ENCODE results near the gene SNAPC2. TPM values are rescaled to one million over a fixed set of nuclear protein-coding genes. Genes with fewer than 3 reads are reported as not detected.
A peak's percentile ranks its signal among the peaks of the same experiment; 100 is the strongest.

Gene SNAPC2
- total RNA-seq, 2 experiments from 2014 or later: 9.9 to 10.9 TPM

GRCh38 chr19:7885818-7886217, 34.3 kb upstream of the SNAPC2 start:
- H3K27ac ChIP-seq (ENCODE audit: low read depth in 1 of 2, low read length in 2 of 2): no peak overlapping the region
- H3K9me3 ChIP-seq (ENCODE audit: control insufficient read depth in 1 of 2, insufficient read depth in 1 of 2, low read length in 2 of 2): peaks cover 0 to 4% of the 10 kb centered on the region in 2 experiments
- Mint-ChIP-seq H3K4me1 (ENCODE audit: low read depth) (no peaks in the 10 kb centered on the region), H3K27ac (no peak overlapping the region), H3K4me3 (no peak overlapping the region), H3K9me3 (no peaks in the 10 kb centered on the region), H3K27me3 (peaks cover 10% of the 10 kb centered on the region), H3K36me3 (ENCODE audit: low read depth) (no peaks in the 10 kb centered on the region)
- no peak overlapping the region for H3K4me3 ChIP-seq (ENCODE audit: low read length)
- POLR2A ChIA-PET: no interaction called here
- peaks cover 16 to 18% of the 10 kb centered on the region in 2 experiments for H3K27me3 ChIP-seq (ENCODE audit: control insufficient read depth in 1 of 2, insufficient read depth in 2 of 2, low read length in 2 of 2)
- ATAC-seq (ENCODE audit: poor library complexity): no peak
- intact Hi-C loops (cut with DNase I, micrococcal nuclease): no loop called here
- DNase-seq: no peak
- CTCF ChIA-PET: interaction anchor here (1.3 to 2.2 kb wide), 2 partner anchors 9 to 17 kb away, joined by 3 to 8 read pairs; no protein-coding TSS in a partner anchor
- H3K4me1 ChIP-seq (ENCODE audit: insufficient read depth, low read length): peaks cover 9% of the 10 kb centered on the region
- no peaks in the 10 kb centered on the region for H3K36me3 ChIP-seq (ENCODE audit: insufficient read depth, low read length)
- no peak for TF ChIP-seq CTCF (IDR thresholded peaks at IDR 0.05)

- H3K36me3 Mint-ChIP-seq (ENCODE audit: low read depth): no peaks in the 10 kb centered on the region
- no peak for ATAC-seq (ENCODE audit: poor library complexity)
- Histone ChIP-seq H3K36me3 (ENCODE audit: insufficient read depth, low read length) (no peaks in the 10 kb centered on the region), H3K27ac (ENCODE audit: low read depth in 1 of 2, low read length in 2 of 2) (no peak overlapping the region), H3K4me1 (ENCODE audit: insufficient read depth, low read length) (peaks cover 9% of the 10 kb centered on the region), H3K9me3 (ENCODE audit: control insufficient read depth in 1 of 2, insufficient read depth in 1 of 2, low read length in 2 of 2) (peaks cover 0 to 4% of the 10 kb centered on the region in 2 experiments), H3K27me3 (ENCODE audit: control insufficient read depth in 1 of 2, insufficient read depth in 2 of 2, low read length in 2 of 2) (peaks cover 16 to 18% of the 10 kb centered on the region in 2 experiments), H3K4me3 (ENCODE audit: low read length) (no peak overlapping the region)
- H3K27me3 Mint-ChIP-seq: peaks cover 14% of the 10 kb centered on the region
- H3K4me1 Mint-ChIP-seq (ENCODE audit: low read depth): no peaks in the 10 kb centered on the region
- CTCF ChIA-PET: no interaction called here
- POLR2A ChIA-PET: no interaction called here
- H3K9me3 Mint-ChIP-seq: no peaks in the 10 kb centered on the region
- intact Hi-C loops (cut with DNase I, micrococcal nuclease): no loop called here
- no peak for TF ChIP-seq CTCF (IDR thresholded peaks at IDR 0.05)
- DNase-seq: no peak
- no peak overlapping the region for H3K27ac Mint-ChIP-seq
- no peak overlapping the region for H3K4me3 Mint-ChIP-seq
Measured at GRCh38 chr19:7887408-7888144, 32.6 kb upstream of the SNAPC2 start.

- H3K4me1 Mint-ChIP-seq (ENCODE audit: low read depth): no peaks in the 10 kb centered on the region
- H3K9me3 ChIP-seq (ENCODE audit: control insufficient read depth in 1 of 2, insufficient read depth in 1 of 2, low read length in 2 of 2): peaks cover 0 to 4% of the 10 kb centered on the region in 2 experiments
- ATAC-seq (ENCODE audit: poor library complexity) (peak; percentile 61), DNase-seq (peak in 6 of 14 experiments; percentile 35 to 53 (median 50))
- TF ChIP-seq CTCF (IDR thresholded peaks at IDR 0.05): no peak
- H3K9me3 Mint-ChIP-seq: no peaks in the 10 kb centered on the region
- no peaks in the 10 kb centered on the region for H3K36me3 ChIP-seq (ENCODE audit: insufficient read depth, low read length)
- H3K4me3 ChIP-seq (ENCODE audit: low read length): no peak within 1 kb of the TSS
- intact Hi-C loops (cut with DNase I, micrococcal nuclease): no loop called here
- no peak within 1 kb of the TSS for H3K27ac Mint-ChIP-seq
- CTCF ChIA-PET: no interaction called here
- POLR2A ChIA-PET: no interaction called here
- peaks cover 14% of the 10 kb centered on the region for H3K27me3 Mint-ChIP-seq
- H3K27ac ChIP-seq (ENCODE audit: low read depth in 1 of 2, low read length in 2 of 2): no peak within 1 kb of the TSS
- peaks cover 16 to 18% of the 10 kb centered on the region in 2 experiments for H3K27me3 ChIP-seq (ENCODE audit: control insufficient read depth in 1 of 2, insufficient read depth in 2 of 2, low read length in 2 of 2)
- peaks cover 9% of the 10 kb centered on the region for H3K4me1 ChIP-seq (ENCODE audit: insufficient read depth, low read length)
- no peak within 1 kb of the TSS for H3K4me3 Mint-ChIP-seq
- H3K36me3 Mint-ChIP-seq (ENCODE audit: low read depth): no peaks in the 10 kb centered on the region
Measured at GRCh38 chr19:7888145-7888825, 31.9 kb upstream of the SNAPC2 start, which contains the start of gene LRRC8E. Gene LRRC8E (plus strand): TSS chr19:7888510. CDS start chr19:7895604, 7,094 bp downstream.
